Measurements from ENCODE around the gene NIPA2. TPM values are rescaled to one million over a fixed set of nuclear protein-coding genes. Genes with fewer than 3 reads are reported as not detected.

The NIPA2 gene
- total RNA-seq, 1 experiment from 2014 or later, result 77.9 TPM

GRCh38 chr15:22794621-22795167, 43.8 kb upstream of the NIPA2 start:
- Histone ChIP-seq H3K18ac (ENCODE audit: insufficient read length, low read depth, low read length) (no peak overlapping the region), H3K23me2 (ENCODE audit: insufficient read length, low read depth, low read length, poor library complexity, severe bottlenecking) (no peaks in the 10 kb centered on the region), H2AK5ac (ENCODE audit: insufficient read length, low read length) (no peak overlapping the region), H2BK120ac (ENCODE audit: low read depth, low read length, poor library complexity, severe bottlenecking) (no peak overlapping the region), H4K5ac (ENCODE audit: insufficient read length, low read depth, low read length) (no peak overlapping the region), H3K9me3 (ENCODE audit: control insufficient read depth, low read depth, low read length) (no peaks in the 10 kb centered on the region), H3K14ac (ENCODE audit: insufficient read depth, low read length) (no peak overlapping the region), H3K4me2 (ENCODE audit: insufficient read depth, insufficient read length, low read length) (no peak overlapping the region), H2BK12ac (ENCODE audit: insufficient read length, low read depth, low read length) (no peak overlapping the region), H3K23ac (ENCODE audit: insufficient read length, low read depth, low read length) (no peak overlapping the region), H2BK20ac (ENCODE audit: low read depth, low read length, poor library complexity, severe bottlenecking) (no peak overlapping the region), H3K79me1 (ENCODE audit: insufficient read depth, low read depth, low read length, poor library complexity, severe bottlenecking) (no peaks in the 10 kb centered on the region), H3K27ac (ENCODE audit: insufficient read length, low read depth, low read length) (no peak overlapping the region), H4K8ac (replicated peaks; ENCODE audit: insufficient read length, low read depth, low read length) (no peak overlapping the region), H2AFZ (ENCODE audit: low read length) (no peak overlapping the region), H3K79me2 (ENCODE audit: insufficient read depth, low read length) (peaks cover 10% of the 10 kb centered on the region; the same call in 1 of the 2 replicates), H3K9ac (ENCODE audit: extremely low read depth, insufficient read length, low read length) (no peak overlapping the region), H3K27me3 (ENCODE audit: insufficient read depth, low read length) (no peaks in the 10 kb centered on the region), H4K91ac (ENCODE audit: insufficient read length, low read depth, low read length) (no peak overlapping the region), H2BK5ac (ENCODE audit: insufficient read length, low read length) (no peak overlapping the region), H3K4ac (ENCODE audit: low read depth, low read length) (no peak overlapping the region), H2BK15ac (ENCODE audit: low read depth, low read length) (no peak overlapping the region), H4K20me1 (ENCODE audit: control insufficient read depth, insufficient read depth, insufficient read length) (no peaks in the 10 kb centered on the region), H3K56ac (ENCODE audit: insufficient read length, low read depth, low read length) (no peak overlapping the region), H3K4me1 (ENCODE audit: insufficient read depth, low read length) (no peaks in the 10 kb centered on the region; the same call in 1 of the 2 replicates), H3T11ph (ENCODE audit: low read length) (no peak overlapping the region)
- Mint-ChIP-seq H3K27me3 (ENCODE audit: low read depth) (no peaks in the 10 kb centered on the region), H3K4me3 (no peak overlapping the region; a peak in 1 of 5 replicates), H3K27ac (peak overlapping the region in 2 of 3 experiments; percentile 22 to 49; a peak in 3 of 7 replicates), H3K9me3 (no peaks in the 10 kb centered on the region; a peak in 2 of 5 replicates), H3K4me1 (peaks cover 15 to 21% of the 10 kb centered on the region in 2 experiments; a peak in 3 of 4 replicates), H3K36me3 (ENCODE audit: insufficient read depth in 1 of 3, low read depth in 3 of 3) (peaks cover 0 to 12% (median 10%) of the 10 kb centered on the region in 3 experiments; a peak in 5 of 7 replicates)
- TF ChIP-seq, protein P1, sequence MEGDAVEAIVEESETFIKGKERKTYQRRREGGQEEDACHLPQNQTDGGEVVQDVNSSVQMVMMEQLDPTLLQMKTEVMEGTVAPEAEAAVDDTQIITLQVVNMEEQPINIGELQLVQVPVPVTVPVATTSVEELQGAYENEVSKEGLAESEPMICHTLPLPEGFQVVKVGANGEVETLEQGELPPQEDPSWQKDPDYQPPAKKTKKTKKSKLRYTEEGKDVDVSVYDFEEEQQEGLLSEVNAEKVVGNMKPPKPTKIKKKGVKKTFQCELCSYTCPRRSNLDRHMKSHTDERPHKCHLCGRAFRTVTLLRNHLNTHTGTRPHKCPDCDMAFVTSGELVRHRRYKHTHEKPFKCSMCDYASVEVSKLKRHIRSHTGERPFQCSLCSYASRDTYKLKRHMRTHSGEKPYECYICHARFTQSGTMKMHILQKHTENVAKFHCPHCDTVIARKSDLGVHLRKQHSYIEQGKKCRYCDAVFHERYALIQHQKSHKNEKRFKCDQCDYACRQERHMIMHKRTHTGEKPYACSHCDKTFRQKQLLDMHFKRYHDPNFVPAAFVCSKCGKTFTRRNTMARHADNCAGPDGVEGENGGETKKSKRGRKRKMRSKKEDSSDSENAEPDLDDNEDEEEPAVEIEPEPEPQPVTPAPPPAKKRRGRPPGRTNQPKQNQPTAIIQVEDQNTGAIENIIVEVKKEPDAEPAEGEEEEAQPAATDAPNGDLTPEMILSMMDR (conservative IDR thresholded peaks at IDR 0.05), result no peak
- no CpG with 5 or more reads among the region's 17 CpGs for WGBS (ENCODE audit: extremely low coverage, insufficient read length, low lambda C conversion rate)
- no peak for DNase-seq

Measured in H9 (cell line).